ENCODE data around the gene CLDN19. TPM values are rescaled to one million over a fixed set of nuclear protein-coding genes. Genes with fewer than 3 reads are reported as not detected.

The CLDN19 gene
- total and polyA plus RNA-seq, 9 of the 15 experiments (the other 6 are each of a cell fraction or from before 2014, with no cell fraction given): not detected

DNA sequence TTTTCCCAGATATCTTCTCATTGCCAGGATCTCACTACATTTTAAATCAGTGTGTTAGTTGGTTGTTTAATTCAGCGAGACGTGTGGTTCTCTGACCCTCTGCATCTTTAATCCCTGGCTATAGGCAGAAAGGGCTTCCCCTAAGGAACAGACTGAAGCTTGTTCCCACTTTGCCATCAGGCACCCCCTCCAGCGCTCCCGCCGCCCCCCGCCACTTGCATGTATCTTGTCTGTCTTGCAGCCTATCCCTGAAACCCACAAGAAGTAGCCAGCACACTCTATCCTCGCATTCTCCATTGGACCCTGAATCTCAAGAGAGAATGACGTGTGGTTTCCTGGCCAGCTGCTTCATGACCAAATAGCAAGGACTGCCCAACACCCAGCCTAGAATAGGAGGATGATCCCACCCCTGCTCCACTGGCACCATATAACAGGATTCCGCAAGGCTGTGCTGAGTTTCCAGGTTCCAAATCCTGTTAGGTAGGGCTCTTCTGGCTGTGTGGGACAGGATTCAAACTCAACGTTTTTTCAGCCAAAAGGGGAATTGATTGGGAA is 7.8 kb downstream of the CLDN19 start:
- peaks cover 2 to 24% of the 10 kb centered on the region in 2 experiments; a peak in 3 of 5 replicates for H3K27me3 ChIP-seq (ENCODE audit: control insufficient read depth in 2 of 2, insufficient read depth in 2 of 2, low read length in 2 of 2)
- H3K4me3 ChIP-seq: no peak overlapping the region
- TF ChIP-seq ZNF253 (CRISPR knock-in tag; conservative IDR thresholded peaks at IDR 0.05): no peak
- no peak for TF ChIP-seq ZNF316 (IDR thresholded peaks at IDR 0.05)
- no peak for TF ChIP-seq SMAD4 (CRISPR knock-in tag; conservative IDR thresholded peaks at IDR 0.05)
- H3K79me2 ChIP-seq (ENCODE audit: control insufficient read depth, insufficient read depth, low read length): no peaks in the 10 kb centered on the region
- FAIRE-seq: no peak
- WGBS (ENCODE audit: insufficient coverage, low coverage, missing lambda C conversion rate): 15% methylated on average over 10 of the region's 10 CpGs
- H3K27ac ChIP-seq (ENCODE audit: extremely low read depth, low read depth, low read length): no peak overlapping the region
- DNase-seq (ENCODE audit: extremely low read depth in 1 of 4, low spot score in 3 of 4): no peak
- no peaks in the 10 kb centered on the region for H4K20me1 ChIP-seq (replicated peaks; ENCODE audit: control insufficient read depth, insufficient read depth, low read length)
- H3K9ac ChIP-seq (ENCODE audit: insufficient read depth in 1 of 2, low read depth in 2 of 2, low read length in 2 of 2): no peak overlapping the region
- intact Hi-C loops (cut with micrococcal nuclease): loop anchor here (5.0 to 10.0 kb wide), 3 partner anchors 220 to 587 kb away; no protein-coding TSS in a partner anchor
- no peaks in the 10 kb centered on the region for H3K36me3 ChIP-seq (ENCODE audit: control insufficient read depth, insufficient read depth, low read length)
- no peak overlapping the region for H2AFZ ChIP-seq (ENCODE audit: low read depth, low read length)
- peaks cover 0 to 18% of the 10 kb centered on the region in 2 experiments; a peak in 3 of 5 replicates for H3K4me1 ChIP-seq (replicated peaks in 1 of 2; ENCODE audit: control insufficient read depth in 2 of 2, insufficient read depth in 2 of 2, low read length in 2 of 2)
- no peak for ATAC-seq
- BruUV-seq (replicated peaks): no TSS peak
- ChIA-PET CTCF (ENCODE audit: low intra/inter-chr PET ratio) (interaction anchor here (0.6 to 0.7 kb wide), 2 partner anchors 22 to 346 kb away, joined by 3 to 4 read pairs; no protein-coding TSS in a partner anchor), POLR2A (interaction anchor here (0.6 kb wide), 1 partner anchor 45 kb away, joined by 3 read pairs; no protein-coding TSS in a partner anchor)
- H3K9me3 ChIP-seq (replicated peaks; ENCODE audit: control insufficient read depth, insufficient read depth, low read depth, low read length): no peaks in the 10 kb centered on the region
- in situ Hi-C loops (cut with MboI): loop anchor here (5.0 to 25.0 kb wide), 2 partner anchors 145 to 590 kb away; no protein-coding TSS in a partner anchor
- no peak overlapping the region for H3K4me2 ChIP-seq (ENCODE audit: insufficient read depth, low read length)
- peaks cover 5% of the 10 kb centered on the region for H3K9me1 ChIP-seq (ENCODE audit: control insufficient read depth, insufficient read depth, low read length)

- Histone ChIP-seq H2AFZ (ENCODE audit: low read depth, low read length) (no peak overlapping the region), H4K20me1 (replicated peaks; ENCODE audit: control insufficient read depth, insufficient read depth, low read length) (no peaks in the 10 kb centered on the region), H3K4me1 (replicated peaks in 1 of 2; ENCODE audit: control insufficient read depth in 2 of 2, insufficient read depth in 2 of 2, low read length in 2 of 2) (peaks cover 0 to 17% of the 10 kb centered on the region in 2 experiments; a peak in 3 of 5 replicates), H3K9ac (ENCODE audit: insufficient read depth in 1 of 2, low read depth in 2 of 2, low read length in 2 of 2) (no peak overlapping the region), H3K4me3 (no peak overlapping the region), H3K36me3 (ENCODE audit: control insufficient read depth, insufficient read depth, low read length) (no peaks in the 10 kb centered on the region), H3K9me3 (replicated peaks; ENCODE audit: control insufficient read depth, insufficient read depth, low read depth, low read length) (no peaks in the 10 kb centered on the region), H3K79me2 (ENCODE audit: control insufficient read depth, insufficient read depth, low read length) (no peaks in the 10 kb centered on the region), H3K4me2 (ENCODE audit: insufficient read depth, low read length) (no peak overlapping the region), H3K9me1 (ENCODE audit: control insufficient read depth, insufficient read depth, low read length) (peaks cover 4% of the 10 kb centered on the region), H3K27me3 (ENCODE audit: control insufficient read depth in 2 of 2, insufficient read depth in 2 of 2, low read length in 2 of 2) (peaks cover 2 to 24% of the 10 kb centered on the region in 2 experiments; a peak in 3 of 5 replicates), H3K27ac (ENCODE audit: extremely low read depth, low read depth, low read length) (no peak overlapping the region)
- in situ Hi-C loops (cut with MboI) (loop anchor here (5.0 to 25.0 kb wide), 2 partner anchors 144 to 589 kb away; no protein-coding TSS in a partner anchor), intact Hi-C loops (cut with micrococcal nuclease) (loop anchor here (1.0 to 10.0 kb wide), 4 partner anchors 153 to 587 kb away; no protein-coding TSS in a partner anchor)
- no peak for ATAC-seq
- POLR2A ChIA-PET: no interaction called here
- BruUV-seq (replicated peaks): no TSS peak
- 15% methylated on average over 3 of the region's 3 CpGs for WGBS (ENCODE audit: insufficient coverage, low coverage, missing lambda C conversion rate)
- no peak for DNase-seq (ENCODE audit: extremely low read depth in 1 of 4, low spot score in 3 of 4)
- no peak for FAIRE-seq
- CTCF ChIA-PET (ENCODE audit: low intra/inter-chr PET ratio): interaction anchor here (0.5 to 1.4 kb wide), 4 partner anchors 23 to 346 kb away, joined by 3 to 6 read pairs (median 4); no protein-coding TSS in a partner anchor
- TF ChIP-seq SUPT5H (IDR thresholded peaks at IDR 0.05) (no peak), NFIX (CRISPR knock-in tag; IDR thresholded peaks at IDR 0.05; ENCODE audit: low read depth) (no peak), MAFK (IDR thresholded peaks at IDR 0.05; ENCODE audit: low read length) (no peak), NFYB (IDR thresholded peaks at IDR 0.05; ENCODE audit: extremely low read depth, insufficient read length) (no peak), ZNF551 (CRISPR knock-in tag; IDR thresholded peaks at IDR 0.05) (no peak), ZNF696 (CRISPR knock-in tag; conservative IDR thresholded peaks at IDR 0.05) (no peak), SMARCE1 (IDR thresholded peaks at IDR 0.05) (no peak), DDX20 (tag; IDR thresholded peaks at IDR 0.05; ENCODE audit: low read depth) (no peak), RFX7 (CRISPR knock-in tag; IDR thresholded peaks at IDR 0.05) (no peak)
- TF ChIP-seq, protein P1, sequence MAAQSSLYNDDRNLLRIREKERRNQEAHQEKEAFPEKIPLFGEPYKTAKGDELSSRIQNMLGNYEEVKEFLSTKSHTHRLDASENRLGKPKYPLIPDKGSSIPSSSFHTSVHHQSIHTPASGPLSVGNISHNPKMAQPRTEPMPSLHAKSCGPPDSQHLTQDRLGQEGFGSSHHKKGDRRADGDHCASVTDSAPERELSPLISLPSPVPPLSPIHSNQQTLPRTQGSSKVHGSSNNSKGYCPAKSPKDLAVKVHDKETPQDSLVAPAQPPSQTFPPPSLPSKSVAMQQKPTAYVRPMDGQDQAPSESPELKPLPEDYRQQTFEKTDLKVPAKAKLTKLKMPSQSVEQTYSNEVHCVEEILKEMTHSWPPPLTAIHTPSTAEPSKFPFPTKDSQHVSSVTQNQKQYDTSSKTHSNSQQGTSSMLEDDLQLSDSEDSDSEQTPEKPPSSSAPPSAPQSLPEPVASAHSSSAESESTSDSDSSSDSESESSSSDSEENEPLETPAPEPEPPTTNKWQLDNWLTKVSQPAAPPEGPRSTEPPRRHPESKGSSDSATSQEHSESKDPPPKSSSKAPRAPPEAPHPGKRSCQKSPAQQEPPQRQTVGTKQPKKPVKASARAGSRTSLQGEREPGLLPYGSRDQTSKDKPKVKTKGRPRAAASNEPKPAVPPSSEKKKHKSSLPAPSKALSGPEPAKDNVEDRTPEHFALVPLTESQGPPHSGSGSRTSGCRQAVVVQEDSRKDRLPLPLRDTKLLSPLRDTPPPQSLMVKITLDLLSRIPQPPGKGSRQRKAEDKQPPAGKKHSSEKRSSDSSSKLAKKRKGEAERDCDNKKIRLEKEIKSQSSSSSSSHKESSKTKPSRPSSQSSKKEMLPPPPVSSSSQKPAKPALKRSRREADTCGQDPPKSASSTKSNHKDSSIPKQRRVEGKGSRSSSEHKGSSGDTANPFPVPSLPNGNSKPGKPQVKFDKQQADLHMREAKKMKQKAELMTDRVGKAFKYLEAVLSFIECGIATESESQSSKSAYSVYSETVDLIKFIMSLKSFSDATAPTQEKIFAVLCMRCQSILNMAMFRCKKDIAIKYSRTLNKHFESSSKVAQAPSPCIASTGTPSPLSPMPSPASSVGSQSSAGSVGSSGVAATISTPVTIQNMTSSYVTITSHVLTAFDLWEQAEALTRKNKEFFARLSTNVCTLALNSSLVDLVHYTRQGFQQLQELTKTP (IDR thresholded peaks at IDR 0.05; ENCODE audit: low read depth in 1 of 2, partially characterized antibody in 2 of 2): no peak
These were observed 8.5 kb downstream of the CLDN19 start for GRCh38 chr1:42731585-42731984.
